RWPE1 (cell line): ENCODE data around the gene OR56B1.

Source experiments
- CTCF ChIA-PET: fragments of 350-600 bp; sonication (Branson Sonifier 250); formaldehyde crosslinking; extraction: SDS; loops from one replicate; lab custom pipeline; 2021; lab: Yijun Ruan, JAX
- POLR2A ChIA-PET: fragments of 400-600 bp; formaldehyde crosslinking; extraction: SDS; loops from one replicate; lab custom pipeline; 2020; ENCODE audit warnings: antibody characterized with exemption; ENCODE audit not compliant: low non-redundant PET; lab: Yijun Ruan, JAX
- DNase-seq: peaks from one replicate; pipeline ENCODE4 v3.0.0; 2012; ENCODE audit warnings: low spot score
- H3K27ac ChIP-seq: fragments of 450-650 bp; 2 replicates; pipeline ENCODE4 v1.5.1; 2017
- TF ChIP-seq, protein P1 (sequence below): fragments of 450-650 bp; conservative IDR thresholded peaks from 2 replicates; pipeline ENCODE4 v1.5.1; 2017; ENCODE audit warnings: low read depth, mild to moderate bottlenecking

Gene OR56B1

DNA sequence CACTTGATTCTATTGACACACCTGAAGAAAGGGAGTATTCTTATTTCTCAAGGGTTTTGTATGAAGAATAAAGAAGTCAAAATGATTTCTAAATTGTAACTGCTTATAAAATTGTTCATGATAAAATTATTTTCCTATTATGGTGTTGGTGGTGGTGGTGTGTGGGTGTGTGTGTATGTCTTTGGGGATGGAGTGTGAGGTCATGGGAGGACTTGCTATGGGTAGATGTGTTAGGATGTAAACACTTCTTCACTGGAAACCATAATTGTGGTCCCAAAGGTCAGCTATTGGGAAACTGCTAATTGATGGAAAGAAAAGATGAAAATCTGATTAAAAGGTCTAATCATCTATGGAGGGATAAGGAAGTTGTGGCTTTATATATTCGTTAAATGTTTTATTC lies 41.6 kb upstream of the OR56B1 start:
- no peak overlapping the region for H3K27ac ChIP-seq
- TF ChIP-seq, protein P1, sequence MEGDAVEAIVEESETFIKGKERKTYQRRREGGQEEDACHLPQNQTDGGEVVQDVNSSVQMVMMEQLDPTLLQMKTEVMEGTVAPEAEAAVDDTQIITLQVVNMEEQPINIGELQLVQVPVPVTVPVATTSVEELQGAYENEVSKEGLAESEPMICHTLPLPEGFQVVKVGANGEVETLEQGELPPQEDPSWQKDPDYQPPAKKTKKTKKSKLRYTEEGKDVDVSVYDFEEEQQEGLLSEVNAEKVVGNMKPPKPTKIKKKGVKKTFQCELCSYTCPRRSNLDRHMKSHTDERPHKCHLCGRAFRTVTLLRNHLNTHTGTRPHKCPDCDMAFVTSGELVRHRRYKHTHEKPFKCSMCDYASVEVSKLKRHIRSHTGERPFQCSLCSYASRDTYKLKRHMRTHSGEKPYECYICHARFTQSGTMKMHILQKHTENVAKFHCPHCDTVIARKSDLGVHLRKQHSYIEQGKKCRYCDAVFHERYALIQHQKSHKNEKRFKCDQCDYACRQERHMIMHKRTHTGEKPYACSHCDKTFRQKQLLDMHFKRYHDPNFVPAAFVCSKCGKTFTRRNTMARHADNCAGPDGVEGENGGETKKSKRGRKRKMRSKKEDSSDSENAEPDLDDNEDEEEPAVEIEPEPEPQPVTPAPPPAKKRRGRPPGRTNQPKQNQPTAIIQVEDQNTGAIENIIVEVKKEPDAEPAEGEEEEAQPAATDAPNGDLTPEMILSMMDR, result no peak
- POLR2A ChIA-PET, result no interaction called here
- DNase-seq, result no peak
- CTCF ChIA-PET, result no interaction called here

GRCh38 chr11:5695580-5695979 lies 40.7 kb upstream of the OR56B1 start:
- ChIA-PET POLR2A (no interaction called here), CTCF (no interaction called here)

DNA sequence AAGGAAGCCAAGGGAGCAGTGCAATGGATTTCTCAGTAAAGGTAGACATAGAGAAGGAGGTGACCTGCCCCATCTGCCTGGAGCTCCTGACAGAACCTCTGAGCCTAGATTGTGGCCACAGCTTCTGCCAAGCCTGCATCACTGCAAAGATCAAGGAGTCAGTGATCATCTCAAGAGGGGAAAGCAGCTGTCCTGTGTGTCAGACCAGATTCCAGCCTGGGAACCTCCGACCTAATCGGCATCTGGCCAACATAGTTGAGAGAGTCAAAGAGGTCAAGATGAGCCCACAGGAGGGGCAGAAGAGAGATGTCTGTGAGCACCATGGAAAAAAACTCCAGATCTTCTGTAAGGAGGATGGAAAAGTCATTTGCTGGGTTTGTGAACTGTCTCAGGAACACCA lies 40.0 kb upstream of the OR56B1 start:
- CTCF ChIA-PET, result no interaction called here
- TF ChIP-seq, protein P1, result no peak

More at GRCh38 chr11:5695580-5695979, 40.7 kb upstream of the OR56B1 start:
- DNase-seq, result no peak
- no peak overlapping the region for H3K27ac ChIP-seq
- TF ChIP-seq, protein P1, result no peak

GRCh38 chr11:5698281-5698680 lies 38.0 kb upstream of the OR56B1 start:
- POLR2A ChIA-PET, result no interaction called here
- DNase-seq, result no peak
- H3K27ac ChIP-seq, result no peak overlapping the region
- CTCF ChIA-PET, result no interaction called here
- TF ChIP-seq, protein P1, result no peak

More for the DNA sequence above, 40.0 kb upstream of the OR56B1 start:
- H3K27ac ChIP-seq, result no peak overlapping the region
- no peak for DNase-seq
- POLR2A ChIA-PET, result no interaction called here

DNA sequence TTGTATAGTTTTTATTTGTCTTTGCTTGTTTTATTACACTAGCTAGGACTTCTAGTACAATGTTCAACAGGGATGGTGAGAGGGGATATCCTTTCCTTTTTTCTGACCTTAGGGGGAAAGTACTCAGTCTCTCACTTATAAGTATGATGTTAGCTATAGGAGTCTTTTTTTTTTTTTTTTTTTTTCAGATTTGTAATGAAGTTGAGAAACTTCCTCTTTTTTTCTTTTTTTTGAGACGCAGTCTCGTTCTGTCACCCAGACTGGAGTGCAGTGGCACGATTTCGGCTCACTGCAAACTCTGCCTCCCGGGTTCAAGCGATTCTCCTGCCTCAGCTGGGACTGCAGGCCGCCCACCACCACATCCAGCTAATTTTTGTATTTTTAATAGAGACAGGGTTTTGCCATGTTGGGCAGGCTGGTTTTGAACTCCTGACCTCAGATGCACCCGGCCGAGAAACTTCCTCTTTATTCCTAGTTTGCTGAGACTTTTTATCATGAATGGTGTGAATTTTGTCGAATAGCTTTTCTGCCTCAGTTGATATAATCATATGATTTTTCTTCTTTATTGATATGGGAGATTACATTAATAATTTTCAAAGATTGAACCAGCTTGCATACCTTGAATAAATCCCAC lies 35.7 kb upstream of the OR56B1 start:
- POLR2A ChIA-PET, result no interaction called here
- CTCF ChIA-PET, result no interaction called here

DNA sequence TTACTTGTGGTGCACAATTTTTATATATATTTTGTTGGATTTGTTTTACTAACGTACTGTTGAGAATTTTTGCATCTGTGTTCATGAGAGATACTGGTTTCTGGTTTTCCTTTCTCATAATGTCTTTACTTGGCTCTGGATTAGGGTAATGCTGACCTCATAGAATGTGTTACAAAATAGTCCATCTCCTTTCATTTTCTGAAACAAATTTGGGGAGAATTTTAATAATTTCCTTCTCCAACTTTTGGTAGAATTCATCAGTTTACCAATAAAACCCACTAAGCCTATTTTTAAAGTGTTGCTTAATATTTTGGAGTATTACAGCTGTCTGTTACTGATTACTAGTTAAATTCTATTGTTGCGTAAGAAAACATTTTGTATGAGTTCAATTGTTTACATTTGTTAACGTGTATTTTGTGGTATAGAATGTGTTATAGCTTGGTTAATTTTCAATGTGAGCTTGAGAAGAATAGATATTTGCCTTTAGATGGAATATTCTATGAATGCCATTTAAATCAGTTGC lies 35.1 kb upstream of the OR56B1 start:
- DNase-seq, result no peak
- TF ChIP-seq, protein P1, result no peak
- CTCF ChIA-PET, result no interaction called here
- POLR2A ChIA-PET, result no interaction called here
- H3K27ac ChIP-seq, result no peak overlapping the region

More for the DNA sequence above, 35.7 kb upstream of the OR56B1 start:
- TF ChIP-seq, protein P1, result no peak
- DNase-seq, result no peak
- no peak overlapping the region for H3K27ac ChIP-seq
